ENCODE data around the gene ACTR2. TPM values are rescaled to one million over a fixed set of nuclear protein-coding genes. Genes with fewer than 3 reads are reported as not detected.

The ACTR2 gene
- total RNA-seq, 1 experiment from 2014 or later, result 246 TPM

- TF ChIP-seq CTCF (conservative IDR thresholded peaks at IDR 0.05), result no peak
- TF ChIP-seq EZH2 (IDR thresholded peaks at IDR 0.05; ENCODE audit: low read depth), result no peak
- BruUV-seq (replicated peaks), result no TSS peak
- Histone ChIP-seq H3K4me1 (replicated peaks; ENCODE audit: insufficient read depth) (no peaks in the 10 kb centered on the region), H3K79me2 (ENCODE audit: low read depth) (no peaks in the 10 kb centered on the region), H3K27me3 (ENCODE audit: insufficient read depth, low read depth) (no peaks in the 10 kb centered on the region), H3K9me2 (ENCODE audit: insufficient read depth) (no peaks in the 10 kb centered on the region), H3K9me3 (ENCODE audit: insufficient read depth, low read depth) (no peaks in the 10 kb centered on the region), H3F3A (ENCODE audit: insufficient read depth, low read depth) (0 out of 2 replicates have a peak, but pooled peaks cover 7% of the 10 kb centered on the region), H3K27ac (no peak overlapping the region), H3K36me3 (ENCODE audit: low read depth) (no peaks in the 10 kb centered on the region), H2AFZ (no peak overlapping the region), H3K4me3 (no peak overlapping the region), H3K4me2 (no peak overlapping the region), H4K20me1 (ENCODE audit: insufficient read depth) (no peaks in the 10 kb centered on the region)
- DNase-seq, result no peak
- ChIA-PET CTCF (no interaction called here), POLR2A (ENCODE audit: unreplicated experiment) (no interaction called here)
- intact Hi-C loops (cut with micrococcal nuclease; ENCODE audit: unreplicated experiment), result no loop called here
Measured at GRCh38 chr2:65292106-65292400, 64.4 kb downstream of the ACTR2 start.

- H3K9me3 ChIP-seq (ENCODE audit: insufficient read depth, low read depth), result no peaks in the 10 kb centered on the region
- no peak overlapping the region for H3K27ac ChIP-seq
- no peaks in the 10 kb centered on the region for H3K4me1 ChIP-seq (replicated peaks; ENCODE audit: insufficient read depth)
- no peak overlapping the region for H2AFZ ChIP-seq
- POLR2A ChIA-PET (ENCODE audit: unreplicated experiment), result no interaction called here
- no peaks in the 10 kb centered on the region for H4K20me1 ChIP-seq (ENCODE audit: insufficient read depth)
- H3K79me2 ChIP-seq (ENCODE audit: low read depth), result no peaks in the 10 kb centered on the region
- no peak overlapping the region for H3K4me3 ChIP-seq
- DNase-seq, result no peak
- H3K36me3 ChIP-seq (ENCODE audit: low read depth), result no peaks in the 10 kb centered on the region
- CTCF ChIA-PET, result interaction anchor here (0.5 kb wide), 1 partner anchor 9 kb away, joined by 5 read pairs; no protein-coding TSS in a partner anchor
- H3F3A ChIP-seq (ENCODE audit: insufficient read depth, low read depth), result 0 out of 2 replicates have a peak, but pooled peaks cover 7% of the 10 kb centered on the region
- H3K27me3 ChIP-seq (ENCODE audit: insufficient read depth, low read depth), result no peaks in the 10 kb centered on the region
- no TSS peak for BruUV-seq (replicated peaks)
- H3K9me2 ChIP-seq (ENCODE audit: insufficient read depth), result no peaks in the 10 kb centered on the region
- no peak overlapping the region for H3K4me2 ChIP-seq
- intact Hi-C loops (cut with micrococcal nuclease; ENCODE audit: unreplicated experiment), result no loop called here
- TF ChIP-seq CTCF (conservative IDR thresholded peaks at IDR 0.05) (no peak), EZH2 (IDR thresholded peaks at IDR 0.05; ENCODE audit: low read depth) (no peak)
Measured at GRCh38 chr2:65292461-65293011, 64.9 kb downstream of the ACTR2 start.

GRCh38 chr2:65293376-65293775 lies 65.7 kb downstream of the ACTR2 start:
- ChIA-PET CTCF (interaction anchor here (0.6 kb wide), 1 partner anchor 1136 kb away, joined by 4 read pairs; no protein-coding TSS in a partner anchor), POLR2A (ENCODE audit: unreplicated experiment) (no interaction called here)
- DNase-seq, result no peak
- H4K20me1 ChIP-seq (ENCODE audit: insufficient read depth), result no peaks in the 10 kb centered on the region
- H3K4me3 ChIP-seq, result no peak overlapping the region
- H3K27ac ChIP-seq, result no peak overlapping the region
- H3K4me2 ChIP-seq, result no peak overlapping the region
- no peaks in the 10 kb centered on the region for H3K9me3 ChIP-seq (ENCODE audit: insufficient read depth, low read depth)
- no peak overlapping the region for H2AFZ ChIP-seq
- BruUV-seq (replicated peaks), result no TSS peak
- no peaks in the 10 kb centered on the region for H3K4me1 ChIP-seq (replicated peaks; ENCODE audit: insufficient read depth)
- H3K36me3 ChIP-seq (ENCODE audit: low read depth), result no peaks in the 10 kb centered on the region
- no peaks in the 10 kb centered on the region for H3K27me3 ChIP-seq (ENCODE audit: insufficient read depth, low read depth)
- no peak for TF ChIP-seq CTCF (conservative IDR thresholded peaks at IDR 0.05)
- H3K79me2 ChIP-seq (ENCODE audit: low read depth), result no peaks in the 10 kb centered on the region
- intact Hi-C loops (cut with micrococcal nuclease; ENCODE audit: unreplicated experiment), result no loop called here
- 0 out of 2 replicates have a peak, but pooled peaks cover 9% of the 10 kb centered on the region for H3F3A ChIP-seq (ENCODE audit: insufficient read depth, low read depth)
- no peaks in the 10 kb centered on the region for H3K9me2 ChIP-seq (ENCODE audit: insufficient read depth)
